Measurements from ENCODE around the gene ZNF385B. TPM values are rescaled to one million over a fixed set of nuclear protein-coding genes. Genes with fewer than 3 reads are reported as not detected.
"Not testable (repeated sequence)": the region's sequence is repeated elsewhere in the genome, so short reads cannot be mapped to it uniquely, and the experiment has no call there.

ZNF385B gene
- total RNA-seq, 1 donor from 2014 or later: 35.8 TPM

DNA sequence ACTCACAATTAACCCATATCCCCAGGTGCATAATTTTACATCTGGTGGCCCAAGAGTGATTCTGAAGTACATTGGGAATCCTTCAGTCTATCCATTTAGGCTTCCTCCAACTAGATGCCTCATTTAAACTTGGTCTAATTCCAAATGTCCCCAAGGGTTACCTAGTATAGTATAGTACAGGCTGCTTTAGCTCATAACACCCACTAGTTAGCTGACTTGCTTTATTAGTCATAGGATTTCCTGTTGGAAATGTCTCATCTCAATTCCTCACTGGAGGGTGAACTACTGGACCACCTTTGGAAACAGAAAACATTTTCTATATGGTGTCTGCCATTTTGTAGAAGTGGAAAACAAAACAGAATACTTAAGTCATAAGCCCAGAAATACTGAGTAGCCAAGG lies 394.3 kb downstream of the ZNF385B start:
- no peak overlapping the region for H3K27ac Mint-ChIP-seq
- no peaks in the 10 kb centered on the region for H3K27me3 Mint-ChIP-seq (ENCODE audit: insufficient read depth, low read depth)
- no peaks in the 10 kb centered on the region for H4K20me1 ChIP-seq (ENCODE audit: low read depth)
- no peaks in the 10 kb centered on the region for H3F3A ChIP-seq (ENCODE audit: low read depth)
- no peaks in the 10 kb centered on the region for H3K79me2 ChIP-seq (ENCODE audit: low read depth)
- no peak overlapping the region for H3K9ac ChIP-seq
- no peak overlapping the region for H3K4me3 ChIP-seq
- no peak for TF ChIP-seq EZH2phosphoT487 (IDR thresholded peaks at IDR 0.05)
- no peak for TF ChIP-seq EZH2 (IDR thresholded peaks at IDR 0.05)
- TF ChIP-seq, protein P1, sequence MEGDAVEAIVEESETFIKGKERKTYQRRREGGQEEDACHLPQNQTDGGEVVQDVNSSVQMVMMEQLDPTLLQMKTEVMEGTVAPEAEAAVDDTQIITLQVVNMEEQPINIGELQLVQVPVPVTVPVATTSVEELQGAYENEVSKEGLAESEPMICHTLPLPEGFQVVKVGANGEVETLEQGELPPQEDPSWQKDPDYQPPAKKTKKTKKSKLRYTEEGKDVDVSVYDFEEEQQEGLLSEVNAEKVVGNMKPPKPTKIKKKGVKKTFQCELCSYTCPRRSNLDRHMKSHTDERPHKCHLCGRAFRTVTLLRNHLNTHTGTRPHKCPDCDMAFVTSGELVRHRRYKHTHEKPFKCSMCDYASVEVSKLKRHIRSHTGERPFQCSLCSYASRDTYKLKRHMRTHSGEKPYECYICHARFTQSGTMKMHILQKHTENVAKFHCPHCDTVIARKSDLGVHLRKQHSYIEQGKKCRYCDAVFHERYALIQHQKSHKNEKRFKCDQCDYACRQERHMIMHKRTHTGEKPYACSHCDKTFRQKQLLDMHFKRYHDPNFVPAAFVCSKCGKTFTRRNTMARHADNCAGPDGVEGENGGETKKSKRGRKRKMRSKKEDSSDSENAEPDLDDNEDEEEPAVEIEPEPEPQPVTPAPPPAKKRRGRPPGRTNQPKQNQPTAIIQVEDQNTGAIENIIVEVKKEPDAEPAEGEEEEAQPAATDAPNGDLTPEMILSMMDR (IDR thresholded peaks at IDR 0.05): no peak
- H3K9me3 Mint-ChIP-seq: no peaks in the 10 kb centered on the region
- no peak overlapping the region for H2AFZ ChIP-seq (replicated peaks)
- no peak overlapping the region for H3K4me3 Mint-ChIP-seq
- H3K4me1 ChIP-seq: no peaks in the 10 kb centered on the region
- no peak overlapping the region for H3K4me2 ChIP-seq
- no peaks in the 10 kb centered on the region for H3K36me3 ChIP-seq
- no peak overlapping the region for H3K27ac ChIP-seq
- no peaks in the 10 kb centered on the region for H3K36me3 Mint-ChIP-seq
- H3K4me1 Mint-ChIP-seq: no peaks in the 10 kb centered on the region
- DNase-seq (ENCODE audit: low spot score): no peak
- no peaks in the 10 kb centered on the region for H3K9me3 ChIP-seq (ENCODE audit: low read depth)
- no peaks in the 10 kb centered on the region for H3K27me3 ChIP-seq

DNA sequence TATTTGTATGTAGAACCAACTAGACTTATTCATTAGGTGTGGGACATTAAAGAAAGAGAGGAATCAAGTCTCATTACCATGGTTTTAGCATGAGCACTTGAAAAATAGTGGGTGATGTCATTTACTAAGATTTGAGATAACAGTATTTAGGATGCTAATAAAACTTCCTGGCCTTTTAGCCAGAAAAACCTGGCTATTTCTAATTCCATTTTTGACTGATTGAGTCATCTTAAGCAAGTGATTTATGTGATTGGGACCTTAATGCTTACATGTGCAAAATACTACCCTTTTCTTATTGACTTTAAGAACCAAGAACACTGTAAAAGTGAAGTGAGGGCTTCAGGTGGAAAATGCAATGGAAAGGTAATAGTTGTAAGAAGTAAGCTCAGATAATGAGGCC lies 400.0 kb downstream of the ZNF385B start:
- no peak overlapping the region for H3K27ac ChIP-seq
- Mint-ChIP-seq H3K36me3 (no peaks in the 10 kb centered on the region), H3K27ac (no peak overlapping the region), H3K27me3 (ENCODE audit: insufficient read depth, low read depth) (no peaks in the 10 kb centered on the region), H3K9me3 (no peaks in the 10 kb centered on the region), H3K4me3 (no peak overlapping the region), H3K4me1 (no peaks in the 10 kb centered on the region)
- peaks cover 11% of the 10 kb centered on the region for H3K36me3 ChIP-seq
- no peaks in the 10 kb centered on the region for H4K20me1 ChIP-seq (ENCODE audit: low read depth)
- no peak overlapping the region for H3K9ac ChIP-seq
- H3K4me3 ChIP-seq: no peak overlapping the region
- no peaks in the 10 kb centered on the region for H3K27me3 ChIP-seq
- DNase-seq (ENCODE audit: low spot score): no peak
- no peaks in the 10 kb centered on the region for H3K9me3 ChIP-seq (ENCODE audit: low read depth)
- TF ChIP-seq, protein P1 (IDR thresholded peaks at IDR 0.05): no peak
- no peak for TF ChIP-seq EZH2phosphoT487 (IDR thresholded peaks at IDR 0.05)
- TF ChIP-seq EZH2 (IDR thresholded peaks at IDR 0.05): no peak
- no peaks in the 10 kb centered on the region for H3K79me2 ChIP-seq (ENCODE audit: low read depth)
- H3K4me2 ChIP-seq: no peak overlapping the region
- H2AFZ ChIP-seq (replicated peaks): no peak overlapping the region
- H3K4me1 ChIP-seq: no peaks in the 10 kb centered on the region
- no peaks in the 10 kb centered on the region for H3F3A ChIP-seq (ENCODE audit: low read depth)

DNA sequence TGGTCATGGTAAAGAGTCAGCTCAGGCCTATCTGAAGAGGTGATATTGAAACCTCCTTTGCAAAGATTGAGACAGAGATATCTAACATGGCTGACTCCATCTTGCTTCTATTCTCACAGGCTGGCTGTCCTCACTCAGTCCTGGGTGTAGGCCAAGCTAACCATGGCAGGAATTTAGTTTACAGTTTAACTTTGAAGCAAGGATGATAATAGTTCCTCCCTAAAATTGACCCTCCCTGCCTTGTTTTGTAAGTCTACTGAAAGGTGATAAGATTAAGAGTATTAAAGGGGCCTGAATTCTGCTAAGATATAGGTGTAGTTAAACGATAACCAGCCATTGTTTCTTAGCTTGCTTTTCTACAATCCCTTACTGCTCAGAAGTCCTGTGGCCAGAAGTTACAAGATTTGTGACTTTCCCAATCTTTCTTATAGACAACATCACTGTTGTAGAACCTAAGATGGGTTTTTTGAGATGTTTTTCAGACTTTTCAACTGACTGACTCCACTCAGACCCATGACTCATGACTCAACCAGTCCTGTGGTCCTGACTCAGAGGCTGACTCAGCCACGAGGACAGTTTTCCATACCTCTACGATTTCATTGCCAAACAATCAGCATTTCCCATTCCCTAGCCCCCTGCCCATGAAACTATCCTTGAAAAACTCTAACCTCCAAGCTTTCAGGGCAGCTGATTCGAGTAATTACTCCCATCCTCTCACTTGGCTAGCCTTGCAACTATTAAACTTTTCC lies 401.1 kb downstream of the ZNF385B start:
- H3F3A ChIP-seq (ENCODE audit: low read depth): no peaks in the 10 kb centered on the region
- H3K36me3 ChIP-seq: peaks cover 11% of the 10 kb centered on the region
- no peaks in the 10 kb centered on the region for H3K27me3 ChIP-seq
- TF ChIP-seq EZH2phosphoT487 (IDR thresholded peaks at IDR 0.05) (no peak), EZH2 (IDR thresholded peaks at IDR 0.05) (no peak)
- TF ChIP-seq, protein P1 (IDR thresholded peaks at IDR 0.05): no peak
- no peak overlapping the region for H2AFZ ChIP-seq (replicated peaks)
- Mint-ChIP-seq H3K27ac (no peak overlapping the region), H3K36me3 (no peaks in the 10 kb centered on the region), H3K9me3 (no peaks in the 10 kb centered on the region), H3K27me3 (ENCODE audit: insufficient read depth, low read depth) (no peaks in the 10 kb centered on the region), H3K4me1 (no peaks in the 10 kb centered on the region), H3K4me3 (no peak overlapping the region)
- no peak for DNase-seq (ENCODE audit: low spot score)
- no peak overlapping the region for H3K9ac ChIP-seq
- H3K4me3 ChIP-seq: no peak overlapping the region
- no peak overlapping the region for H3K27ac ChIP-seq
- no peaks in the 10 kb centered on the region for H3K79me2 ChIP-seq (ENCODE audit: low read depth)
- H3K9me3 ChIP-seq (ENCODE audit: low read depth): no peaks in the 10 kb centered on the region
- H4K20me1 ChIP-seq (ENCODE audit: low read depth): no peaks in the 10 kb centered on the region
- H3K4me2 ChIP-seq: no peak overlapping the region
- H3K4me1 ChIP-seq: no peaks in the 10 kb centered on the region

DNA sequence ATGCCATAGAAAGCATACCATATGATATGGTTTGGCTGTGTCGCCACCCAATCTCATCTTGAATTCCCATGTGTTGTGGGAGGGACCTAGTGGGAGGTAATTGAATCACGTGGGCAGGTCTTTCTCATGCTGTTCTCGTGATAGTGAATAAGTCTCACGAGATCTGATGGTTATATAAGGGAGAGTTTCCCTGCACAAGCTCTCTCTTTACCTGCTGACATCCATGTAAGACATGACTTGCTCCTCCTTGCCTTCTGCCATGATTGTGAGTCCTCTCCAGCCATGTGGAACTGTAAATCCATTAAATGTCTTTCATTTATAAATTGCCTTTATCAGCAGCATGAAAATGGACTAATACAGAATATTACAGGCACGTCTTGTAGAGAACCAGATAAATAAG lies 403.3 kb downstream of the ZNF385B start:
- H3K9ac ChIP-seq; H3K9me3 ChIP-seq (ENCODE audit: low read depth); H3K36me3 Mint-ChIP-seq; H3K9me3 Mint-ChIP-seq; H3K4me2 ChIP-seq; H3K4me3 ChIP-seq; H2AFZ ChIP-seq (replicated peaks); H3F3A ChIP-seq (ENCODE audit: low read depth); H3K27me3 ChIP-seq; H3K27ac Mint-ChIP-seq; H3K4me1 Mint-ChIP-seq; H3K27ac ChIP-seq; H3K4me1 ChIP-seq; H3K79me2 ChIP-seq (ENCODE audit: low read depth); DNase-seq (ENCODE audit: low spot score); H4K20me1 ChIP-seq (ENCODE audit: low read depth); H3K27me3 Mint-ChIP-seq (ENCODE audit: insufficient read depth, low read depth); H3K4me3 Mint-ChIP-seq: not testable (repeated sequence)
- peaks cover 11% of the 10 kb centered on the region for H3K36me3 ChIP-seq

Measured in neural progenitor cell (in vitro differentiated cells).